Glutamatergic neuron (in vitro differentiated cells): Measurements from ENCODE around the gene EEF2K. TPM values are rescaled to one million over a fixed set of nuclear protein-coding genes. Genes with fewer than 3 reads are reported as not detected.

Experiments
- DNase-seq: peaks from one replicate; pipeline ENCODE4 v3.0.0; 2022
- H3K27ac Mint-ChIP-seq: one replicate; pipeline ENCODE4 v1.8.0; 2020; ENCODE audit warnings: mild to moderate bottlenecking, mixed read lengths, inconsistent platforms; ENCODE audit not compliant: unreplicated experiment
- H3K27me3 Mint-ChIP-seq: one replicate; pipeline ENCODE4 v1.8.0; 2020; ENCODE audit warnings: mild to moderate bottlenecking, moderate library complexity, mixed read lengths, inconsistent platforms; ENCODE audit not compliant: unreplicated experiment
- H3K36me3 Mint-ChIP-seq: one replicate; pipeline ENCODE4 v1.8.0; 2020; ENCODE audit warnings: mild to moderate bottlenecking, mixed read lengths, inconsistent platforms; ENCODE audit not compliant: unreplicated experiment
- H3K4me1 Mint-ChIP-seq: one replicate; pipeline ENCODE4 v1.8.0; 2020; ENCODE audit warnings: mild to moderate bottlenecking, low read depth, mixed read lengths, inconsistent platforms; ENCODE audit not compliant: unreplicated experiment
- H3K4me3 Mint-ChIP-seq: one replicate; pipeline ENCODE4 v1.8.0; 2020; ENCODE audit warnings: mild to moderate bottlenecking, mixed read lengths, inconsistent platforms; ENCODE audit not compliant: unreplicated experiment
- H3K9me3 Mint-ChIP-seq: one replicate; pipeline ENCODE4 v1.8.0; 2020; ENCODE audit warnings: mild to moderate bottlenecking, moderate library complexity, mixed read lengths, inconsistent platforms; ENCODE audit not compliant: unreplicated experiment
- total RNA-seq: library from RNA; stranded (reverse); fragmentation: NEBNext Ultra II Directional; extraction: Animal tissue kit (Norgen Biotek cat#: 25700); gene quantifications from one replicate; pipeline ENCODE4 v1.2.1, GENCODE V29; 2021; ENCODE audit not compliant: unreplicated experiment
- TF ChIP-seq, protein P1 (sequence below): fragments of 200-600 bp; sonication (generic); IDR thresholded peaks from one replicate; pipeline ENCODE4 v1.5.0; 2021; ENCODE audit not compliant: partially characterized antibody, unreplicated experiment

Gene EEF2K
- total RNA-seq, 1 donor from 2014 or later, result 40.2 TPM

DNA sequence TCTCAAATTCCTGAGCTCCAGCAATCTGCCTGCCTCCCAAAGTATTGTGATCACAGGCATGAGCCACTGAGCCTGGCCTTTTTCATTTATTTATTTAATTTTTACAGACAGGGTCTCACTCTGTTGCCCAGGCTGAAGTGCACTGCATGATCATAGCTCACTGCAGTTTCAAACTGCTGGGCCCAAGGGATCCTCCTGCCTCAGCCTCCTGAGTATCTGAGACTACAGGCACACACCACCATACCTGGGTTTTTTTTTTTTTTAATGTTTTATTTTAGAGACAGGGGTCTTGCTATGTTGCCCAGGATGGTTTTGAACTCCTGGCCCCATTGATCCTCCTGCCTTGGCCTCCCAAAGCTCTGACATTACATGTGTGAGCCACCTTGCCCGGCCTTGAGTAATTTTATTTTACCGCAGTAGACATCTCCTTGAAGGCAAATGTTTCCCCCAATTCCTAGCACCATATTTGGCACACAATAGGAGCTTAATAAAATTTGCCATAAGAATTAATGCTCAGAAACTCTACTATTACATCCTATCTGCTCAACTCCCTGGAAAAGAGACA is 1.9 kb upstream of the EEF2K start:
- peaks cover 9% of the 10 kb centered on the region for H3K9me3 Mint-ChIP-seq
- TF ChIP-seq, protein P1, sequence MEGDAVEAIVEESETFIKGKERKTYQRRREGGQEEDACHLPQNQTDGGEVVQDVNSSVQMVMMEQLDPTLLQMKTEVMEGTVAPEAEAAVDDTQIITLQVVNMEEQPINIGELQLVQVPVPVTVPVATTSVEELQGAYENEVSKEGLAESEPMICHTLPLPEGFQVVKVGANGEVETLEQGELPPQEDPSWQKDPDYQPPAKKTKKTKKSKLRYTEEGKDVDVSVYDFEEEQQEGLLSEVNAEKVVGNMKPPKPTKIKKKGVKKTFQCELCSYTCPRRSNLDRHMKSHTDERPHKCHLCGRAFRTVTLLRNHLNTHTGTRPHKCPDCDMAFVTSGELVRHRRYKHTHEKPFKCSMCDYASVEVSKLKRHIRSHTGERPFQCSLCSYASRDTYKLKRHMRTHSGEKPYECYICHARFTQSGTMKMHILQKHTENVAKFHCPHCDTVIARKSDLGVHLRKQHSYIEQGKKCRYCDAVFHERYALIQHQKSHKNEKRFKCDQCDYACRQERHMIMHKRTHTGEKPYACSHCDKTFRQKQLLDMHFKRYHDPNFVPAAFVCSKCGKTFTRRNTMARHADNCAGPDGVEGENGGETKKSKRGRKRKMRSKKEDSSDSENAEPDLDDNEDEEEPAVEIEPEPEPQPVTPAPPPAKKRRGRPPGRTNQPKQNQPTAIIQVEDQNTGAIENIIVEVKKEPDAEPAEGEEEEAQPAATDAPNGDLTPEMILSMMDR, result no peak
- H3K36me3 Mint-ChIP-seq, result no peaks in the 10 kb centered on the region
- H3K27me3 Mint-ChIP-seq, result peaks cover 10% of the 10 kb centered on the region
- no peak overlapping the region for H3K4me3 Mint-ChIP-seq
- DNase-seq, result no peak
- peak overlapping the region; percentile 33 for H3K27ac Mint-ChIP-seq
- H3K4me1 Mint-ChIP-seq, result peaks cover 10% of the 10 kb centered on the region

GRCh38 chr16:22205577-22206012 is 483 bp upstream of the EEF2K start:
- Mint-ChIP-seq H3K4me3 (peak overlapping the region; percentile 81), H3K4me1 (peaks cover 10% of the 10 kb centered on the region), H3K27me3 (peaks cover 10% of the 10 kb centered on the region), H3K9me3 (peaks cover 9% of the 10 kb centered on the region), H3K27ac (peak overlapping the region; percentile 85), H3K36me3 (peaks cover 3% of the 10 kb centered on the region)
- TF ChIP-seq, protein P1, result no peak
- DNase-seq, result no peak

- DNase-seq, result peak; percentile 61
- peaks cover 10% of the 10 kb centered on the region for H3K27me3 Mint-ChIP-seq
- peak overlapping the region; percentile 94 for H3K27ac Mint-ChIP-seq
Measured at GRCh38 chr16:22206842-22207714, 1.0 kb downstream of the EEF2K start.

GRCh38 chr16:22207715-22208360 is 1.8 kb downstream of the EEF2K start:
- peak overlapping the region; percentile 96 for H3K4me3 Mint-ChIP-seq
- no peak for DNase-seq
- H3K27ac Mint-ChIP-seq, result peak overlapping the region; percentile 80
- peaks cover 5% of the 10 kb centered on the region for H3K36me3 Mint-ChIP-seq
- TF ChIP-seq, protein P1, result no peak
- H3K4me1 Mint-ChIP-seq, result peaks cover 10% of the 10 kb centered on the region
- peaks cover 10% of the 10 kb centered on the region for H3K27me3 Mint-ChIP-seq
- H3K9me3 Mint-ChIP-seq, result peaks cover 9% of the 10 kb centered on the region

More at GRCh38 chr16:22206842-22207714, 1.0 kb downstream of the EEF2K start:
- Mint-ChIP-seq H3K36me3 (peaks cover 5% of the 10 kb centered on the region), H3K9me3 (peaks cover 9% of the 10 kb centered on the region), H3K4me1 (peaks cover 10% of the 10 kb centered on the region), H3K4me3 (peak overlapping the region; percentile 96)
- TF ChIP-seq, protein P1, result no peak
